GM10266 (cell line): ENCODE data around the gene CDK2AP2.
"Not testable (repeated sequence)": the region's sequence is repeated elsewhere in the genome, so short reads cannot be mapped to it uniquely, and the experiment has no call there.

ENCODE experiments used
- DNase-seq: peaks from one replicate; pipeline ENCODE4 v3.0.0; 2012; ENCODE audit errors: extremely low spot score
- CTCF ChIP-seq: IDR thresholded peaks from 2 replicates; pipeline ENCODE4 v1.5.1; 2012; ENCODE audit warnings: mild to moderate bottlenecking, low read depth; ENCODE audit not compliant: control insufficient read depth, insufficient read depth; ENCODE audit errors: missing control alignments

Gene CDK2AP2

GRCh38 chr11:67483831-67484665 lies 23.9 kb downstream of the CDK2AP2 start:
- TF ChIP-seq CTCF, result no peak
- DNase-seq, result peak; percentile 55

DNA sequence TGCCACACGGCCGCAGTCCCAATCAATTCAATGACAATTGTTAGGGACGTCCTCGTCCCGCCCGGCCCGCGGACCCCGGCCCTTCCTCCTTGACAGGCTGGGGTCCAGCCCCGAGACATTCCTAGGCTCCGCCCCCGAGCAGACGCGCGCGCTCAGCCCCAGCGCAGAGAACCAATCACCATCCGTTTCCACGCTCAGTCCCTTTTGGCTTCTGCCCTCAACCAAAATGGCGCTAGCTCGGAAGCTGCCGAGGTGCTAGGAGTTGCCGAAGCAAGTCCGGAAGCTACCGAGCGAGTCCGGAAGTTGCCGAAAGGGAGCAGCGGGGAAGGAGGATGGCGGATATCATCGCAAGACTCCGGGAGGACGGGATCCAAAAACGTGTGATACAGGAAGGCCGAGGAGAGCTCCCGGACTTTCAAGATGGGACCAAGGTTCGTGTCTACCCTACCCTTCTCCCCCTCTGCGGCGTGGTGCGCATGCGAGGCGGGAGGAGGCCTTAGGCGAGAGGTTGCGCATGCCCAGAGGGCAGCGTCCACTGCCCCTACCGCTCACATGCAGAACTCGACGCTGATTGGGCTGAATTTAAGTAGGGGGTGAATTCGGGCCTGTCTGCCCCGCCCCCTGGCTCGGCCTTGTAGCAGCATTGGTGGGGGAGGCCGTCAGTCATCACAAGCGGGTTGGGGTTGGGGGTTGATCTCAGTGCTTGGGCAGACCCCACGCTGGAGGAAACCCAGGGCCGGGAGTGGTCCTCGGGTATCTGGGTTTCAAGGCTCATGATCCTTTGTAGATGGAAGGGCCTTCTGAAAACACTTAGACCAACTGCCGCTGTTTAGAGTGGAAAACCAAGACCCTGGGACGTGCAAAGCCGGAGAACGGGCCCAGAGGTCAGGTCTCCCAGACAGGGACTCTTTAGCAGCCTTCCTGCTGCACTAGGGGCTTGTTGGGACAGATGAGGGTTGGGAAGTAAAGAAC lies 24.8 kb downstream of the CDK2AP2 start, which contains the start of gene AIP:
Gene AIP (plus strand): TSS at position 200 of the 972 bp plus-strand sequence. CDS start 133 bp downstream, at position 333.
- DNase-seq, result peak; percentile 94
- TF ChIP-seq CTCF, result no peak

DNA sequence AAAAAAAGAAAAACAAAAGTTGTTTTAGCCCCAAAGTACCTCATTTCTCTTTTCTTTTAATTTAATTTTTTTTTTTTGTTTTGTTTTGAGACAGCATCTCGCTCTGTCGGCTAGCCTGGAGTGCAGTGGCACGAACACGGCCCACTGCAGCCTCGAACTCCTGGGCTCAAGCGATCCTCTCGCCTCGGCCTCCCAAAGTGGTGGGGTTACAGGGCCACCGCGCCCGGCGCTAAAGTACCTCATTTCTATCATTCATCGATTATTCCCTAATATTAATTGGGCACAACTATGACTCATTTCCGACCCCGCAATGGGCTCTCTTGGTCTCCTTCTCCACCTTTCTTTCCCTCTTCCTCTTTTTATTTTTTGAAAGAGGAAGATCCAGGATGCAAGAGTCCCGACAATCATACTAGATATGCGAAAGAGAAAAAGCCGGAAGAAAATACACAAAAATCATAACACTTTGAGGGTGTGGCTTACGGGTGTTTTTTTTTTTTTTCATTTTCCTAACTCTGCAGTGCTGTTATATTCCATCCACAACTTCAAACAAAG lies 25.6 kb downstream of the CDK2AP2 start:
- DNase-seq, result no peak
- no peak for TF ChIP-seq CTCF

DNA sequence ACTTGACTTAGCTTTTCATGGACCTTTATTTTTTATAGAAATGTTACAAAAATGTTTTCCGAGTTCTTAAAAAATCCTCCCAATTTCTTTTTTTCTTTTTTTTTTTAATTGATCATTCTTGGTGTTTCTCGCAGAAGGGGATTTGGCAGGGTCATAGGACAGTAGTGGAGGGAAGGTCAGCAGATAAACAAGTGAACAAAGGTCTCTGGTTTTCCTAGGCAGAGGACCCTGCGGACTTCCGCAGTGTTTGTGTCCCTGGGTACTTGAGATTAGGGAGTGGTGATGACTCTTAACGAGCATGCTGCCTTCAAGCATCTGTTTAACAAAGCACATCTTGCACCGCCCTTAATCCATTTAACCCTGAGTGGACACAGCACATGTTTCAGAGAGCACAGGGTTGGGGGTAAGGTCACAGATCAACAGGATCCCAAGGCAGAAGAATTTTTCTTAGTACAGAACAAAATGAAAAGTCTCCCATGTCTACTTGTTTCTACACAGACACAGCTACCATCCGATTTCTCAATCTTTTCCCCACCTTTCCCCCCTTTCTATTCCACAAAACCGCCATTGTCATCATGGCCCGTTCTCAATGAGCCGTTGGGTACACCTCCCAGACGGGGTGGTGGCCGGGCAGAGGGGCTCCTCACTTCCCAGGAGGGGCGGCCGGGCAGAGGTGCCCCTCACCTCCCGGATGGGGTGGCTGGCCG lies 30.5 kb downstream of the CDK2AP2 start:
- not testable (repeated sequence) for DNase-seq

DNA sequence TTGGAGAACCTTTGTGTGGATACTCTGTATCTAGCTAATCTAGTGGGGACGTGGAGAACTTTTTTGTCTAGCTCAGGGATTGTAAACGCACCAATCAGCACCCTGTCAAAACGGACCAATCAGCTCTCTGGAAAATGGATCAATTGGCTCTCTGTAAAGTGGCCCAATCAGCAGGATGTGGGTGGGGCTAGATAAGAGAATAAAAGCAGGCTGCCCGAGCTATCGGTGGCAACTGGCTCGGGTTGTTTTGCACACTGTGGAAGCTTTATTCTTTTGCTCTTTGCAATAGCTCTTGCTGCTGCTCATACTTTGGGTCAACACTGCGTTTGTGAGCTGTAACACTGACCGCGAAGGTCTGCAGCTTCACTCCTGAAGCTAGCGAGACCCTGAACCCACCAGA lies 31.3 kb downstream of the CDK2AP2 start:
- not testable (repeated sequence) for DNase-seq

DNA sequence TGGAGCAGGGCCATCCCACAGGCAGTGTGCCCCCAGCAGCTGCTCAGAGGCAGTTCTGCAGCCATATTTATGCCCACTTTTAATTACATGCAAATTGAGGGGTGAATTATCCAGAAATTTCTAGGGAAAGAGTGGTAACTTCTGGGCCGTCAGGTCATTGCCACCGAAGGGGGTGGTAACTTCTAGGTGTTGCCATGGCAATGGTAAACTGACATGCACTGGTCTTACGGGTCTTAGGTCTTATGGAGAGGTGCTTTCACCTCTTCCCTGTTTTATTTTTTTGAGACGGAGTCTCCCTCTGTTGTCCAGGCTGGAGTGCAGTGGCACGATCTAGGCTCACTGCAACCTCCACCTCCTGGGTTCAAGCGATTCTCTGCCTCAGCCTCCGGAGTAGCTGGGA lies 35.1 kb downstream of the CDK2AP2 start:
- no peak for DNase-seq
- TF ChIP-seq CTCF, result no peak

GRCh38 chr11:67470337-67471002 lies 37.5 kb downstream of the CDK2AP2 start:
- DNase-seq, result no peak
- TF ChIP-seq CTCF, result no peak
